A549 (cell line): Measurements from ENCODE around the gene PTRHD1. TPM values are rescaled to one million over a fixed set of nuclear protein-coding genes. Genes with fewer than 3 reads are reported as not detected.

Source experiments
- ATAC-seq, 2 experiments: fragments of 200-7000 bp in 1 of 2; fragments of >200 bp in 1 of 2; cut with Nextera tagmentation in 1 of 2; cut with Tn5 transposase in 1 of 2; 3 replicates each; pipeline versions ENCODE4 v1.8.0 to v1.9.1; 2018 to 2020; ENCODE audit warnings: mild to moderate bottlenecking in 1 of 2, moderate library complexity in 1 of 2
- CTCF ChIA-PET: fragments of 300-600 bp; sonication (Branson Sonifier 250); formaldehyde crosslinking; extraction: SDS; loops from one replicate; lab custom pipeline; 2021; ENCODE audit warnings: antibody characterized with exemption, inconsistent platforms; lab: Yijun Ruan, JAX
- POLR2A ChIA-PET: fragments of 350-600 bp; formaldehyde crosslinking; extraction: SDS; loops from one replicate; lab custom pipeline; 2021; ENCODE audit warnings: antibody characterized with exemption, inconsistent platforms; lab: Yijun Ruan, JAX
- DNase-seq, 2 experiments: peaks; one replicate each; pipeline versions ENCODE4 v3.0.0 to v3.0.0-alpha.2; 2011 to 2016; ENCODE audit warnings: low read depth in 1 of 2, low spot score in 1 of 2
- FAIRE-seq: peaks from 2 replicates; lab custom pipeline; 2011; peaks lifted over from hg19 to GRCh38; lab: Jason Lieb, UNC
- H3K27ac ChIP-seq, 2 experiments: fragments of >200 bp; sonication (Bioruptor Twin); formaldehyde crosslinking; 3 replicates each; pipeline ENCODE4 v1.5.1; 2016 to 2017
- H3K4me1 ChIP-seq: fragments of >200 bp; sonication (Bioruptor Twin); formaldehyde crosslinking; 3 replicates; pipeline ENCODE4 v1.6.1; 2016
- H3K4me2 ChIP-seq: fragments of >200 bp; sonication (Bioruptor Twin); formaldehyde crosslinking; 3 replicates; pipeline ENCODE4 v1.6.1; 2016
- H3K4me3 ChIP-seq: fragments of >200 bp; sonication (Bioruptor Twin); formaldehyde crosslinking; 3 replicates; pipeline ENCODE4 v1.5.1; 2016
- H3K9me3 ChIP-seq: fragments of >200 bp; sonication (Bioruptor Twin); formaldehyde crosslinking; 3 replicates; pipeline ENCODE4 v1.6.1; 2016
- ATOH8 ChIP-seq: fragments of 250-450 bp; sonication (Bioruptor Pico); IDR thresholded peaks from 2 replicates; pipeline ENCODE4 v1.5.0; 2020; ENCODE audit warnings: low read depth, mild to moderate bottlenecking, moderate library complexity
- CBX8 ChIP-seq: fragments of 200-600 bp; sonication (generic); IDR thresholded peaks from 2 replicates; pipeline ENCODE4 v1.6.1; 2016
- CEBPB ChIP-seq, 2 experiments: fragments of >200 bp in 1 of 2; sonication (Bioruptor Twin) in 1 of 2; formaldehyde crosslinking in 1 of 2; IDR thresholded peaks; 2 replicates each; pipeline ENCODE4 v1.6.1; 2012 to 2016
- CHD2 ChIP-seq: fragments of 150-350 bp; IDR thresholded peaks from 2 replicates; pipeline ENCODE4 v1.6.1; 2014; ENCODE audit warnings: low read length; ENCODE audit not compliant: partially characterized antibody
- EHF ChIP-seq: fragments of 250-450 bp; sonication (Bioruptor Pico); IDR thresholded peaks from 2 replicates; pipeline ENCODE4 v1.5.0; 2020; ENCODE audit warnings: mild to moderate bottlenecking
- EP300 ChIP-seq, 2 experiments: fragments of >200 bp; sonication (Bioruptor Twin); formaldehyde crosslinking; IDR thresholded peaks; 2 replicates in 1 of 2; 3 replicates in 1 of 2; pipeline ENCODE4 v1.6.1; 2016 to 2017
- ESRRA ChIP-seq: fragments of 150-350 bp; IDR thresholded peaks from 2 replicates; pipeline ENCODE4 v1.6.1; 2014; ENCODE audit warnings: mild to moderate bottlenecking, low read length, borderline replicate concordance
- FOSB ChIP-seq: fragments of 250-450 bp; sonication (Bioruptor Pico); IDR thresholded peaks from 2 replicates; pipeline ENCODE4 v1.5.0; 2020; ENCODE audit warnings: mild to moderate bottlenecking, moderate library complexity
- GATA3 ChIP-seq: IDR thresholded peaks from 2 replicates; pipeline ENCODE4 v1.6.1; 2012; ENCODE audit warnings: borderline replicate concordance
- HDAC2 ChIP-seq: fragments of 200-600 bp; sonication (generic); IDR thresholded peaks from 2 replicates; pipeline ENCODE4 v1.6.1; 2016
- HEYL ChIP-seq: fragments of 250-450 bp; sonication (Bioruptor Pico); IDR thresholded peaks from 2 replicates; pipeline ENCODE4 v1.8.0; 2021; ENCODE audit warnings: mild to moderate bottlenecking, moderate library complexity
- HOXA7 ChIP-seq: fragments of 250-450 bp; sonication (Bioruptor Pico); IDR thresholded peaks from 2 replicates; pipeline ENCODE4 v1.5.0; 2020; ENCODE audit warnings: mild to moderate bottlenecking, moderate library complexity
- JUN ChIP-seq, 2 experiments: fragments of >200 bp; sonication (Bioruptor Twin); formaldehyde crosslinking; IDR thresholded peaks; 2 replicates in 1 of 2; 3 replicates in 1 of 2; pipeline ENCODE4 v1.6.1; 2016 to 2017
- JUNB ChIP-seq: fragments of >200 bp; sonication (Bioruptor Twin); formaldehyde crosslinking; IDR thresholded peaks from 2 replicates; pipeline ENCODE4 v1.6.1; 2016
- MAZ ChIP-seq: fragments of 150-350 bp; IDR thresholded peaks from 2 replicates; pipeline ENCODE4 v1.6.1; 2014; ENCODE audit warnings: antibody characterized with exemption, low read depth, low read length, borderline replicate concordance
- NFE2L2 ChIP-seq: fragments of 150-350 bp; conservative IDR thresholded peaks from 2 replicates; pipeline ENCODE4 v1.6.1; 2014; ENCODE audit warnings: low read length
- POLR2A ChIP-seq: IDR thresholded peaks from 2 replicates; pipeline ENCODE4 v1.6.1; 2012; ENCODE audit warnings: mild to moderate bottlenecking, low read length
- RARB ChIP-seq: fragments of 250-450 bp; sonication (Bioruptor Pico); IDR thresholded peaks from 2 replicates; pipeline ENCODE4 v1.8.0; 2021; ENCODE audit warnings: mild to moderate bottlenecking, moderate library complexity
- RCOR1 ChIP-seq: fragments of 150-350 bp; IDR thresholded peaks from 2 replicates; pipeline ENCODE4 v1.6.1; 2014; ENCODE audit warnings: antibody characterized with exemption, low read length, low read depth
- SREBF2 ChIP-seq: fragments of 450-650 bp; IDR thresholded peaks from 2 replicates; pipeline ENCODE4 v1.6.1; 2014; ENCODE audit warnings: mild to moderate bottlenecking, moderate library complexity
- TFCP2L1 ChIP-seq: fragments of 250-450 bp; sonication (Bioruptor Pico); IDR thresholded peaks from 2 replicates; pipeline ENCODE4 v1.5.0; 2021; ENCODE audit warnings: mild to moderate bottlenecking
- TP53 ChIP-seq: fragments of 250-450 bp; sonication (Bioruptor Pico); IDR thresholded peaks from 2 replicates; pipeline ENCODE4 v1.5.0; 2021; ENCODE audit warnings: mild to moderate bottlenecking, moderate library complexity
- ZC3H11A ChIP-seq: fragments of 450-650 bp; IDR thresholded peaks from 2 replicates; pipeline ENCODE4 v1.6.1; 2014; ENCODE audit warnings: antibody characterized with exemption, mild to moderate bottlenecking
- ZNF302 ChIP-seq: fragments of 250-450 bp; sonication (Bioruptor Pico); IDR thresholded peaks from 2 replicates; pipeline ENCODE4 v1.9.0; 2021; ENCODE audit warnings: inconsistent platforms, mild to moderate bottlenecking, moderate library complexity
- WGBS: methylation state at CpG from one replicate; pipeline ENCODE4 v1.1.6; 2017; ENCODE audit errors: missing lambda C conversion rate; 5-methylcytosine and 5-hydroxymethylcytosine counted together
- polyA plus RNA-seq, 4 experiments: library from polyadenylated mRNA; depleted of rRNA in 3 of 4; stranded (reverse); fragments of >200 nt; fragmentation: RNase III in 1 of 4; extraction: RNeasy Plus Mini Kit Qiagen cat#74134 plus additional on column Dnase treatment in 1 of 4; gene quantifications; 2 replicates in 3 of 4; 3 replicates in 1 of 4; pipeline ENCODE4 v1.2.3, GENCODE V29; 2011 to 2017
- TF ChIP-seq, protein P1 (sequence below): fragments of >200 bp; sonication (Bioruptor Twin); formaldehyde crosslinking; IDR thresholded peaks from 3 replicates; pipeline ENCODE4 v1.6.1; 2016
- TF ChIP-seq, protein P2 (sequence below): fragments of 200-600 bp; sonication (generic); IDR thresholded peaks from 2 replicates; pipeline ENCODE4 v1.6.1; 2016; ENCODE audit warnings: antibody characterized with exemption, mild to moderate bottlenecking, moderate library complexity
- TF ChIP-seq, protein P3 (sequence below): fragments of 150-350 bp; IDR thresholded peaks from 2 replicates; pipeline ENCODE4 v1.6.1; 2014; ENCODE audit warnings: low read depth, mild to moderate bottlenecking, low read length
- TF ChIP-seq, protein P4 (sequence below): IDR thresholded peaks from 2 replicates; pipeline ENCODE4 v1.6.1; 2012

Gene PTRHD1
- polyA plus RNA-seq, 2 of the 4 experiments (the other 2 are of a cell fraction), result 44.9 to 86.6 TPM

DNA sequence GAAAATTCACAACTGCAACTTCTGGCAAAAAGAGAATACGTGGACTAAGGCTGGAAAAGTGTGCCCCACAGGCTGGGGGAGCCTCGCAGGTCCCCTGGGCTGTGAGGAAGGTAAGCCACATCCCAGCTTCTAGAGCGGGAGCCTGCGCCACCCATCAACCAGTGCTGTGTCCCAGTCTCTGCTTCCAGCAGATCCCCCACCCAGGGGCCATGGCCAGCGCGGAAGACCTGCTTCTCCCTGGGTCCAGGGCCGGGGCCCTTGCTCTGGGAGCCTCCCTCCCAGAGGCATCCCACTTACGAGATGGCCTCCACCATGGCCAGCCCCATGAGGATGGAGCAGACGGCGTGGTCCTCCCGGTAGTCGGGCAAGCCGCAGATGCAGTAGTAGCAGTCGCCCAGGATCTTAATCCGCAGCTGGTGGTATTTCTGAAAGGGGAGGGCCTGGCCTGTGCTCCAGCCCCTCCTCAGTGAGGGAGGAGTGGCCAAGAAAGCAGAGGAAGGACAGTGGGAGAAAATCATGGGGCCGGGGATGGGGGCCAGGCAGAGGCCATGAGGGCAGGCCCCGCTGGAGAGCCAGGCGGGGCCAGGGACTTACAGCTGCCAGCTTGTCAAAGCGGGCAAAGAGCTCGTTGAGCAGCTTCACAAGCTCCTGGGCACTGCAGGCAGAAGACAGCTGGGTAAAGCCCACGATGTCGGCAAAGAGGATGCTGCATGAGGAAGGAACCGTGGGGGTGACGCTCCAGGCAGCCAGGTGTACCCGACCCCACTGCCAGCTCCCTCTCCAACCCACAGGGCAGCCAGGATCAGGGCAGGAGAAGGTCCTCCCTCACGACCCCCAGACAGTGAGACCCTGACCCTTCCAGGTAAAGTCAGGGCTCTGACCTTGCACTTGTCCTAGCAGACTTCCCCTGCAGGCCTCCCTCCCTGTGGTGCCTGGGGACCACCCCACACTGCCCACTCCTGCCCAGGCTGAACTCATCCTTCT is 48.1 kb upstream of the PTRHD1 start:
- Histone ChIP-seq H3K4me2 (no peak overlapping the region), H3K27ac (no peak overlapping the region), H3K9me3 (no peaks in the 10 kb centered on the region; the same call in 2 of the 3 replicates), H3K4me1 (no peaks in the 10 kb centered on the region), H3K4me3 (no peak overlapping the region)
- ChIA-PET POLR2A (no interaction called here), CTCF (interaction anchor here (0.9 to 4.2 kb wide), 3 partner anchors 11 to 21 kb away, joined by 3 to 25 read pairs (median 3); no protein-coding TSS in a partner anchor)
- 93% methylated on average over 24 of the region's 26 CpGs for WGBS
- FAIRE-seq (no peak), ATAC-seq (no peak), DNase-seq (no peak)
- no peak for TF ChIP-seq SREBF2
- no peak for TF ChIP-seq JUN (IDR thresholded peaks at IDR 0.05)
- TF ChIP-seq HEYL (CRISPR knock-in tag), result no peak
- TF ChIP-seq HDAC2, result no peak
- no peak for TF ChIP-seq GATA3
- TF ChIP-seq CBX8, result no peak
- TF ChIP-seq, protein P1, sequence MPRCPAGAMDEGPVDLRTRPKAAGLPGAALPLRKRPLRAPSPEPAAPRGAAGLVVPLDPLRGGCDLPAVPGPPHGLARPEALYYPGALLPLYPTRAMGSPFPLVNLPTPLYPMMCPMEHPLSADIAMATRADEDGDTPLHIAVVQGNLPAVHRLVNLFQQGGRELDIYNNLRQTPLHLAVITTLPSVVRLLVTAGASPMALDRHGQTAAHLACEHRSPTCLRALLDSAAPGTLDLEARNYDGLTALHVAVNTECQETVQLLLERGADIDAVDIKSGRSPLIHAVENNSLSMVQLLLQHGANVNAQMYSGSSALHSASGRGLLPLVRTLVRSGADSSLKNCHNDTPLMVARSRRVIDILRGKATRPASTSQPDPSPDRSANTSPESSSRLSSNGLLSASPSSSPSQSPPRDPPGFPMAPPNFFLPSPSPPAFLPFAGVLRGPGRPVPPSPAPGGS, result no peak
- TF ChIP-seq HOXA7, result no peak
- TF ChIP-seq, protein P2, sequence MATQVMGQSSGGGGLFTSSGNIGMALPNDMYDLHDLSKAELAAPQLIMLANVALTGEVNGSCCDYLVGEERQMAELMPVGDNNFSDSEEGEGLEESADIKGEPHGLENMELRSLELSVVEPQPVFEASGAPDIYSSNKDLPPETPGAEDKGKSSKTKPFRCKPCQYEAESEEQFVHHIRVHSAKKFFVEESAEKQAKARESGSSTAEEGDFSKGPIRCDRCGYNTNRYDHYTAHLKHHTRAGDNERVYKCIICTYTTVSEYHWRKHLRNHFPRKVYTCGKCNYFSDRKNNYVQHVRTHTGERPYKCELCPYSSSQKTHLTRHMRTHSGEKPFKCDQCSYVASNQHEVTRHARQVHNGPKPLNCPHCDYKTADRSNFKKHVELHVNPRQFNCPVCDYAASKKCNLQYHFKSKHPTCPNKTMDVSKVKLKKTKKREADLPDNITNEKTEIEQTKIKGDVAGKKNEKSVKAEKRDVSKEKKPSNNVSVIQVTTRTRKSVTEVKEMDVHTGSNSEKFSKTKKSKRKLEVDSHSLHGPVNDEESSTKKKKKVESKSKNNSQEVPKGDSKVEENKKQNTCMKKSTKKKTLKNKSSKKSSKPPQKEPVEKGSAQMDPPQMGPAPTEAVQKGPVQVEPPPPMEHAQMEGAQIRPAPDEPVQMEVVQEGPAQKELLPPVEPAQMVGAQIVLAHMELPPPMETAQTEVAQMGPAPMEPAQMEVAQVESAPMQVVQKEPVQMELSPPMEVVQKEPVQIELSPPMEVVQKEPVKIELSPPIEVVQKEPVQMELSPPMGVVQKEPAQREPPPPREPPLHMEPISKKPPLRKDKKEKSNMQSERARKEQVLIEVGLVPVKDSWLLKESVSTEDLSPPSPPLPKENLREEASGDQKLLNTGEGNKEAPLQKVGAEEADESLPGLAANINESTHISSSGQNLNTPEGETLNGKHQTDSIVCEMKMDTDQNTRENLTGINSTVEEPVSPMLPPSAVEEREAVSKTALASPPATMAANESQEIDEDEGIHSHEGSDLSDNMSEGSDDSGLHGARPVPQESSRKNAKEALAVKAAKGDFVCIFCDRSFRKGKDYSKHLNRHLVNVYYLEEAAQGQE, result no peak
- no peak for TF ChIP-seq EP300 (IDR thresholded peaks at IDR 0.05)
- no peak for TF ChIP-seq RARB (CRISPR knock-in tag)
- TF ChIP-seq, protein P3, sequence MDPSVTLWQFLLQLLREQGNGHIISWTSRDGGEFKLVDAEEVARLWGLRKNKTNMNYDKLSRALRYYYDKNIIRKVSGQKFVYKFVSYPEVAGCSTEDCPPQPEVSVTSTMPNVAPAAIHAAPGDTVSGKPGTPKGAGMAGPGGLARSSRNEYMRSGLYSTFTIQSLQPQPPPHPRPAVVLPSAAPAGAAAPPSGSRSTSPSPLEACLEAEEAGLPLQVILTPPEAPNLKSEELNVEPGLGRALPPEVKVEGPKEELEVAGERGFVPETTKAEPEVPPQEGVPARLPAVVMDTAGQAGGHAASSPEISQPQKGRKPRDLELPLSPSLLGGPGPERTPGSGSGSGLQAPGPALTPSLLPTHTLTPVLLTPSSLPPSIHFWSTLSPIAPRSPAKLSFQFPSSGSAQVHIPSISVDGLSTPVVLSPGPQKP, result no peak
- no peak for TF ChIP-seq CHD2
- TF ChIP-seq ZC3H11A, result no peak

- no peak for ATAC-seq
- TF ChIP-seq JUNB (no peak), NFE2L2 (no peak), POLR2A (no peak), RCOR1 (no peak), FOSB (CRISPR knock-in tag) (no peak), EHF (no peak), SREBF2 (no peak), TP53 (CRISPR knock-in tag) (no peak), ATOH8 (CRISPR knock-in tag) (no peak), ZNF302 (CRISPR knock-in tag) (no peak), CHD2 (no peak), ESRRA (no peak), TFCP2L1 (CRISPR knock-in tag) (no peak), MAZ (no peak), CEBPB (IDR thresholded peaks at IDR 0.05) (no peak)
- TF ChIP-seq, protein P4, sequence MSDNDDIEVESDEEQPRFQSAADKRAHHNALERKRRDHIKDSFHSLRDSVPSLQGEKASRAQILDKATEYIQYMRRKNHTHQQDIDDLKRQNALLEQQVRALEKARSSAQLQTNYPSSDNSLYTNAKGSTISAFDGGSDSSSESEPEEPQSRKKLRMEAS, result no peak
- TF ChIP-seq, all 56 proteins: peak for 0
- FAIRE-seq (no peak), DNase-seq (no peak)
- 82% methylated on average over 17 of the region's 17 CpGs for WGBS
- H3K9me3 ChIP-seq, result no peaks in the 10 kb centered on the region
- H3K4me2 ChIP-seq, result no peak overlapping the region
- H3K4me1 ChIP-seq, result no peaks in the 10 kb centered on the region
- ChIA-PET CTCF (interaction anchor here (1.0 to 4.2 kb wide), 3 partner anchors 10 to 430 kb away, joined by 3 to 25 read pairs (median 5); no protein-coding TSS in a partner anchor), POLR2A (no interaction called here)
- H3K27ac ChIP-seq, result no peak overlapping the region
- H3K4me3 ChIP-seq, result no peak overlapping the region
These were observed 47.1 kb upstream of the PTRHD1 start for GRCh38 chr2:24840164-24840869.
